ENCODE measurements around the gene SLC2A5.

Gene SLC2A5

DNA sequence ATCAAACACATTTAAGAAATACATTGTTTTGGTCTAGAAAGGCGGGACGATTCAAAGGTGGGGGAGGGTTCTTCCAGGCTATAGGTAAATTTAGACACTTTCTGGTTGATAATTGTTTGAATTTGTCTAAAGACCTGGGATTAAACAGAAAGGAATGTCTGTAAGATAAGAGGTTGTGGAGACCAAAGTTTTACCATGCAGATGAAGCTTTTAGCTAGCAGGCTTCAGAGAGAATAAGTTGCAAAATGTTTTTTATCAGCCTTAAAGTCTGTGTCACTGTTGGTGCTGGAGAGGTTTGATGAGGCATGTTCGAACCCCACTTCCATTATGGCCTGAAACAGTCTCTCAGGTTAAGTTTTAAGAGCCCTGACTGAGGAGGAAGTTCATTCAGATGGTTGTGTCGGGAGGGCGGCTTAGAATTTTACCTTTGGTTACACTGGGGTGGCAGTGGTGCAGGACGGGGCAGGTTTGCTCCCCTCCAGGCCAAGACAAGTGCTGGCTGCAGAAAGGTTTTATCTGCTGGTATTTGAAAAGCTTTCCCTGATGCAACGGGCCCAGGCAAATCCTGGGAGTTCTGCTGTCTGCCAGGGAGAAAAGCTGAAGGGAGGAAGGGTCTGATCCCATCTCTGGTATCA is 16.0 kb upstream of the SLC2A5 start:
- TF ChIP-seq TCF12 (IDR thresholded peaks at IDR 0.05; ENCODE audit: low read depth) (no peak), RAD21 (IDR thresholded peaks at IDR 0.05; ENCODE audit: low read depth) (no peak), FOXM1 (IDR thresholded peaks at IDR 0.05; ENCODE audit: borderline replicate concordance, low read depth) (no peak), EP300 (IDR thresholded peaks at IDR 0.05; ENCODE audit: borderline replicate concordance) (no peak), CEBPB (IDR thresholded peaks at IDR 0.05) (no peak), EGR1 (IDR thresholded peaks at IDR 0.05) (no peak), TEAD4 (IDR thresholded peaks at IDR 0.05) (no peak)
- TF ChIP-seq, protein P1, sequence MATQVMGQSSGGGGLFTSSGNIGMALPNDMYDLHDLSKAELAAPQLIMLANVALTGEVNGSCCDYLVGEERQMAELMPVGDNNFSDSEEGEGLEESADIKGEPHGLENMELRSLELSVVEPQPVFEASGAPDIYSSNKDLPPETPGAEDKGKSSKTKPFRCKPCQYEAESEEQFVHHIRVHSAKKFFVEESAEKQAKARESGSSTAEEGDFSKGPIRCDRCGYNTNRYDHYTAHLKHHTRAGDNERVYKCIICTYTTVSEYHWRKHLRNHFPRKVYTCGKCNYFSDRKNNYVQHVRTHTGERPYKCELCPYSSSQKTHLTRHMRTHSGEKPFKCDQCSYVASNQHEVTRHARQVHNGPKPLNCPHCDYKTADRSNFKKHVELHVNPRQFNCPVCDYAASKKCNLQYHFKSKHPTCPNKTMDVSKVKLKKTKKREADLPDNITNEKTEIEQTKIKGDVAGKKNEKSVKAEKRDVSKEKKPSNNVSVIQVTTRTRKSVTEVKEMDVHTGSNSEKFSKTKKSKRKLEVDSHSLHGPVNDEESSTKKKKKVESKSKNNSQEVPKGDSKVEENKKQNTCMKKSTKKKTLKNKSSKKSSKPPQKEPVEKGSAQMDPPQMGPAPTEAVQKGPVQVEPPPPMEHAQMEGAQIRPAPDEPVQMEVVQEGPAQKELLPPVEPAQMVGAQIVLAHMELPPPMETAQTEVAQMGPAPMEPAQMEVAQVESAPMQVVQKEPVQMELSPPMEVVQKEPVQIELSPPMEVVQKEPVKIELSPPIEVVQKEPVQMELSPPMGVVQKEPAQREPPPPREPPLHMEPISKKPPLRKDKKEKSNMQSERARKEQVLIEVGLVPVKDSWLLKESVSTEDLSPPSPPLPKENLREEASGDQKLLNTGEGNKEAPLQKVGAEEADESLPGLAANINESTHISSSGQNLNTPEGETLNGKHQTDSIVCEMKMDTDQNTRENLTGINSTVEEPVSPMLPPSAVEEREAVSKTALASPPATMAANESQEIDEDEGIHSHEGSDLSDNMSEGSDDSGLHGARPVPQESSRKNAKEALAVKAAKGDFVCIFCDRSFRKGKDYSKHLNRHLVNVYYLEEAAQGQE (IDR thresholded peaks at IDR 0.05; ENCODE audit: low read depth), result no peak
- TF ChIP-seq, protein P2, sequence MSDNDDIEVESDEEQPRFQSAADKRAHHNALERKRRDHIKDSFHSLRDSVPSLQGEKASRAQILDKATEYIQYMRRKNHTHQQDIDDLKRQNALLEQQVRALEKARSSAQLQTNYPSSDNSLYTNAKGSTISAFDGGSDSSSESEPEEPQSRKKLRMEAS (IDR thresholded peaks at IDR 0.05), result no peak

DNA sequence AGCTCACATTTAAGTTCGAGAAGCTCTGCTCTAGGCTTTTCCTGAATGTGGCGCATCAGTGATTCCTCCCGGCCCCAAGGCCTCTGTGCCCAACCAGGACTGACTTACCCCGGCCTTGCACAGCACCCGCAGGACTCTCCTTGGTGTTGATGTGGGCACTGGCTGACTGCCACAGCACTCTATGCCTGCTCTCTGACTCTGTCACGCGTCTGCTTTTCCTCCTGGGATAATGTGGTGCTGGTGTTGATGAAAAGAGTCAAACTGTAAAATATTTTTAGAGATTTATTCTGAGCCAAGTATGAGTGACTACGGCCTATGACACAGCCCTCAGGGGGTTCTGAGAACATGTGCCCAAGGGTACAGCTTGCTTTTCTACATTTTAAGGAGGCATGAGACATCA is 15.5 kb upstream of the SLC2A5 start:
- TF ChIP-seq NFIC (IDR thresholded peaks at IDR 0.05) (no peak), ZBTB7A (IDR thresholded peaks at IDR 0.05; ENCODE audit: low read depth) (no peak), CREB1 (IDR thresholded peaks at IDR 0.05; ENCODE audit: low read depth) (no peak), YY1 (IDR thresholded peaks at IDR 0.05; ENCODE audit: low read depth) (no peak), TEAD4 (IDR thresholded peaks at IDR 0.05) (no peak)
- TF ChIP-seq, protein P3, sequence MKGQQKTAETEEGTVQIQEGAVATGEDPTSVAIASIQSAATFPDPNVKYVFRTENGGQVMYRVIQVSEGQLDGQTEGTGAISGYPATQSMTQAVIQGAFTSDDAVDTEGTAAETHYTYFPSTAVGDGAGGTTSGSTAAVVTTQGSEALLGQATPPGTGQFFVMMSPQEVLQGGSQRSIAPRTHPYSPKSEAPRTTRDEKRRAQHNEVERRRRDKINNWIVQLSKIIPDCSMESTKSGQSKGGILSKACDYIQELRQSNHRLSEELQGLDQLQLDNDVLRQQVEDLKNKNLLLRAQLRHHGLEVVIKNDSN (IDR thresholded peaks at IDR 0.05), result no peak

DNA sequence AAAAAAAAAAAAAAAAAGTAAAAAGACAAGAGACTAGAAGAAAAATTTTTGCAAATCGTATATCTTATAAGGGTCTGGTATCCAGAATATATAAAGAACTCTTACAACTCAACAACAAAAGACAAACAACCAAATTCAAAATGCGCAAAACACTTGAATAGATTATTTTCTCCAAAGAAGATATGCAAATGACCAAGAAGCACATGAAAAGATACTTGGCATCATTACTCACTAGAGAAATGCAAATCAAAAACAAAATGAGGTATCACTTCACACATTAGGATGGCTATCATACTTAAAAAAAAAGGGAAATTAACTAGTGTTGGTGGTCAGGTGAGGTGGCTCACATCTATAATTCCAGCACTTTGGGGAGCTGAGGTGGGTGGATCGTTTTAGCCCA is 12.0 kb upstream of the SLC2A5 start:
- TF ChIP-seq EP300 (IDR thresholded peaks at IDR 0.05; ENCODE audit: borderline replicate concordance) (no peak), TEAD4 (IDR thresholded peaks at IDR 0.05) (no peak), TAF1 (IDR thresholded peaks at IDR 0.05; ENCODE audit: low read depth) (no peak), CEBPB (IDR thresholded peaks at IDR 0.05) (no peak), NFIC (IDR thresholded peaks at IDR 0.05) (no peak), EGR1 (IDR thresholded peaks at IDR 0.05) (no peak), FOXM1 (IDR thresholded peaks at IDR 0.05; ENCODE audit: borderline replicate concordance, low read depth) (no peak), CREB1 (IDR thresholded peaks at IDR 0.05; ENCODE audit: low read depth) (no peak), TCF12 (IDR thresholded peaks at IDR 0.05; ENCODE audit: low read depth) (no peak), YY1 (IDR thresholded peaks at IDR 0.05; ENCODE audit: low read depth) (no peak), ZBTB7A (IDR thresholded peaks at IDR 0.05; ENCODE audit: low read depth) (no peak), RAD21 (IDR thresholded peaks at IDR 0.05; ENCODE audit: low read depth) (no peak)
- TF ChIP-seq, protein P3 (IDR thresholded peaks at IDR 0.05), result no peak
- TF ChIP-seq, protein P2 (IDR thresholded peaks at IDR 0.05), result no peak
- TF ChIP-seq, protein P1 (IDR thresholded peaks at IDR 0.05; ENCODE audit: low read depth), result no peak

DNA sequence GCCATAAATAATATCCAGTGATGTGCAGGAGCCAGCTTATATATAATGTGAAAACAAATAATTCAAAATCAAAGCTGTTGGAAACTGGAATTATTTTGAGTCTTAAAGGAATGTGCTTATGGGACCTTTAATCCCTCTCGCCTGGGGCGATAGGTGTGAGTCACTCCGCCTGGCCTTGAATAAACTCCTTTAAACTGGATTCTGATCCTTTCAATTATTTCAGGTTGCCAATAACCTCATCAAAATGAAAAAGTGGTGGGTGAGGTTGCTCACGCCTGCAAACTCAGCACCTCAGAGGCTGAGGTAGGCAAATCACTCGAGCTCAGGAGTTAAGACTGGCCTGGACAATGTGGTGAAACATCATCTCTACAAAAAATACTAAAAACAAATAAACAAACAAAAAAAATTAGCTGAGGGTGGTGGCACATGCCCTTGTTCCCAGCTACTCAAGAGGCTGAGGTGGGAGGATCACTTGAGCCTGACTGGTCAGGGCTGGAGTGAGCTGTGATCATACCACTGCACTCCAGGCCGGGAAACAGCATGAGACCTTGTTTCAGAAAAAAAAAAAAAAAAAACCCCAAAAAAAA is 11.4 kb upstream of the SLC2A5 start:
- TF ChIP-seq EP300 (IDR thresholded peaks at IDR 0.05; ENCODE audit: borderline replicate concordance) (no peak), ZBTB7A (IDR thresholded peaks at IDR 0.05; ENCODE audit: low read depth) (no peak), TEAD4 (IDR thresholded peaks at IDR 0.05) (no peak), FOXM1 (IDR thresholded peaks at IDR 0.05; ENCODE audit: borderline replicate concordance, low read depth) (no peak), TAF1 (IDR thresholded peaks at IDR 0.05; ENCODE audit: low read depth) (no peak), RAD21 (IDR thresholded peaks at IDR 0.05; ENCODE audit: low read depth) (no peak), CEBPB (IDR thresholded peaks at IDR 0.05) (no peak), NFIC (IDR thresholded peaks at IDR 0.05) (no peak)

DNA sequence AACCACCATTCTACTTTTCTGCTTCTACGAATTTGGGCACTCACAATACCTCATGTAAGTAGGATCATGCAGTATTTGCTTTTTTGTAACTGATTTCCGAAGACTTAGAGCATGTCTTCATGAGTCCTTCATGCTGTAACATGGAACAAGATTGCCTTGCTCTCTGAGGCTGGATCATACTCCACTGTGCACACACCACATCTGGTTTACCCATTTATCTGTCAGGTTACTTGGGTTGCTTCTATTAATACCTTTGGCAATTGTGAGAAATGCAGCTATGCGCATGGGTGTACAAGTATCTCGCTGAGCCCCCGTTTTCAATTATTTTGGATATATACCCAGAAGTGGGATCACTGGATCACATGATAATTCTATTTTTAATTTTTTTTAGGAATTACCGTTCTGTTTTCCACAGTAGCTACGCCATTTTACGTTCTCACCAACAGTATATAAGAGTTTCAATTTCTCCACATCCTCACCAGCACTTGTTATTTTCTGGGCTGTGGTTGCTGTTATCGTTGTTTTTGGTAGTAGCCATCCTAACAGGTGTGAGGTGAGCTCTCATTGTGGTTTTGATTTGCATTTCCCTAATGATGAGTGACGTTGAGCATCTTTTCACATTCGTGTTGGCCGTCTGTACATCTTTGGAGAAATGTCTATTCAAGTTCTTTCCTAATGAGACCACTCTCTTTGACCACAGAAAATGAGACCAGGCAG is 10.7 kb upstream of the SLC2A5 start:
- TF ChIP-seq ZBTB7A (IDR thresholded peaks at IDR 0.05; ENCODE audit: low read depth), result no peak
- TF ChIP-seq EGR1 (IDR thresholded peaks at IDR 0.05), result no peak
- TF ChIP-seq NFIC (IDR thresholded peaks at IDR 0.05), result no peak
- TF ChIP-seq RAD21 (IDR thresholded peaks at IDR 0.05; ENCODE audit: low read depth), result no peak

Data from Ishikawa (cell line).